NCI-H82 treated with DMSO at 0.1 percent for 48 hours (cell line): ENCODE results near the gene ADM5.
A peak's percentile ranks its signal among the peaks of the same experiment; 100 is the strongest.

Source experiments
- DNase-seq: peaks from one replicate; lab custom pipeline; 2025; ENCODE audit not compliant: unreplicated experiment; lab: John Stamatoyannopoulos, UW

Gene ADM5, protein sequence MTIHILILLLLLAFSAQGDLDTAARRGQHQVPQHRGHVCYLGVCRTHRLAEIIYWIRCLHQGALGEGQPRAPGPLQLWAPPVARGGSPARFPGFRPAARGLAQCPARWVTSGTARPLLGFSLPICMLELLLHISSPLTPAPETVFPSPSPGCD

DNA sequence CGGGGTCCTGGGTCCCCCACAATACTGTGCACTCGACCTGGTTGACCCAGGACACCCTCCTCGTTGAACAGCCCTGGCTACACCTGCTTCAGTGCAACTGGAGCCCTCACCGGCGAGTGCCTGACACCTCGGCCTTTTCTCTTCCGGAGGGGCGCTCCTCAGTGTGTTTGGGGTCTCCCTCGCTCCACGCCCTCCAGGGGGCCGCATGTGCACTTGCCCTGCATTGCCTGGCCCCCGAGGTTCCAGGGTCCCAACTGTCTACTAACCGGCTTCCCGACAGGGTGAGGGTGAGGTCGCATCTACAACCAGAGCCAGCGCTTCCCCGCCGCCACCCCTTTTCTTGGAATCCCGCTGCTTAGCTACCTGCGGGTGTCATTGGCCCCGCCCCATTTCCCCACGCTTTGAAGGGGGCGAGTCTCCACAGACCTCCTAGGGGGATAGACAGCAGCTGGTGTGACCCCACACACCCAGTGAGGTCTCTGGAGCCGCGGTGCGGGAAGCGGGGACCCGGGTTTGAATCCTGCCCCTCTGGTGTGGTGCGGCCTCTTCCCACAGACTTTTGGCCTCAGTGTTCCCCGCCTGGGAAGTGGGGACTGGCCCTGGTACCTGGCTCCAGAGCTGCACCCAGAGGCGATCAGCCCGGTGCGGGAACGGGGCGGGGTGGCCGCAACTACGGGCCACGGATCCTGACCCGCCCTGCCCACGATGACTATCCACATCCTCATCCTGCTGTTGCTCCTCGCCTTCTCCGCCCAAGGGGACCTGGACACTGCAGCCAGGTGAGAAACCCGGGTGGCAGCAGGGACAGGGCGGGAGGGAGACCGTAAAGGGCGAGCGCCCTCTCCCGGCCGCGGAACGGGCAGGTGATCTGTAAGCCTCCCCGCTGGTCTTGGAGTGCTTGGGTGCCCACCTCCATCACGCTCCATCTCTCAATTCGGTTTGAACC, at the start of gene ADM5:
ADM5 (plus strand) TSS at position 462 of the 946 bp plus-strand sequence; CDS start at position 706, 244 bp downstream.
- DNase-seq: peak; percentile 35

- peak; percentile 100 for DNase-seq
Observed at GRCh38 chr19:49640113-49640898, 49.1 kb upstream of the ADM5 start, which contains the start of gene RRAS. Gene RRAS, minus strand, starts transcription at chr19:49640143. Its CDS starts 45 bp downstream, at chr19:49640098.

DNA sequence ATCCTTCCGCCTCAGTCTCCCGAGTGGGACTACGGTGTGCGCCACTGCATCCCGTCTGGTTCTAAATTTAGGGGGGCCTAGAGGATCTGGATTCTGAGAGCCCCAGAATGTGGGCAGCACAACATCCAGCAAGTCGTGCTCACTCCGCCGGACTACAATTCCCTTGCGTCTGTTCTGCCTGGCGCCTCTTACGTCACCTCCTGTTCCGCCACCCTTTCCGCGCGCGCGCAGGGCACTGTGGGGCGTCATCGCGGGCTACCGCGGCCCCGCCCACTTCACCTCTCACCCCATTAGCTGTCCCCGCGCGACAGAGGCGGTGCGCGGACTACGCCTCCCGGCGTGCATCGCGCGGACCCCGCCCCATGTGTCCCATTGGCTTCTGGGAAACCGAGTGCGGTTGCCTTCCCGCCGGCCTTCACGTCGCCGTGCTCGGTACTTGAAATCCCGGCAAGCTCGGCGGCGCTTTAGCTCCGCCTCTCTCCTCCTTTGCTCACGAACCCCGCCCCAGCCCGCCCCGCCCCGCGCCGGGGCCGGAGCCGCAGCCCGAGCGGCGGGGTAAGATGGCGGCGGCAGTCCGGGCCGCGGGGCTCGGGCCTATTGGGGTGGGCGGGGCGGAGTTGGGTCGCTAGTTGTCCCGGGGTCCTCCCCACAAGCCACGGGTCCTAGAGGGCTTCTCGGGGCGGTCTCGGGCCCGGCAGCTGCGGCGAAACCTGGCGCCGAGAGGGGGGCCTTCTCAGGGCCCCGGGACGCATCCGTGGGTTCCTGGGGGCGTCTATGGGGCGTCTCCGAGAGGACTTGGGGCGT, 47.5 kb upstream of the ADM5 start, which contains the start of gene SCAF1:
SCAF1 (plus strand) TSS at position 522 of the 804 bp plus-strand sequence. CDS start 2,818 bp downstream, outside the sequence.
- peak; percentile 97 for DNase-seq

GRCh38 chr19:49642492-49643035, 46.8 kb upstream of the ADM5 start:
- DNase-seq: no peak

GRCh38 chr19:49643466-49643865, 45.9 kb upstream of the ADM5 start:
- DNase-seq: no peak

GRCh38 chr19:49645592-49645991, 43.8 kb upstream of the ADM5 start:
- DNase-seq: no peak

GRCh38 chr19:49645995-49646394, 43.4 kb upstream of the ADM5 start:
- DNase-seq: no peak

- no peak for DNase-seq
Observed at GRCh38 chr19:49646586-49646985, 42.8 kb upstream of the ADM5 start.

- no peak for DNase-seq
Observed at GRCh38 chr19:49651029-49651819, 38.2 kb upstream of the ADM5 start.

GRCh38 chr19:49651820-49652550, 37.4 kb upstream of the ADM5 start:
- DNase-seq: no peak

DNA sequence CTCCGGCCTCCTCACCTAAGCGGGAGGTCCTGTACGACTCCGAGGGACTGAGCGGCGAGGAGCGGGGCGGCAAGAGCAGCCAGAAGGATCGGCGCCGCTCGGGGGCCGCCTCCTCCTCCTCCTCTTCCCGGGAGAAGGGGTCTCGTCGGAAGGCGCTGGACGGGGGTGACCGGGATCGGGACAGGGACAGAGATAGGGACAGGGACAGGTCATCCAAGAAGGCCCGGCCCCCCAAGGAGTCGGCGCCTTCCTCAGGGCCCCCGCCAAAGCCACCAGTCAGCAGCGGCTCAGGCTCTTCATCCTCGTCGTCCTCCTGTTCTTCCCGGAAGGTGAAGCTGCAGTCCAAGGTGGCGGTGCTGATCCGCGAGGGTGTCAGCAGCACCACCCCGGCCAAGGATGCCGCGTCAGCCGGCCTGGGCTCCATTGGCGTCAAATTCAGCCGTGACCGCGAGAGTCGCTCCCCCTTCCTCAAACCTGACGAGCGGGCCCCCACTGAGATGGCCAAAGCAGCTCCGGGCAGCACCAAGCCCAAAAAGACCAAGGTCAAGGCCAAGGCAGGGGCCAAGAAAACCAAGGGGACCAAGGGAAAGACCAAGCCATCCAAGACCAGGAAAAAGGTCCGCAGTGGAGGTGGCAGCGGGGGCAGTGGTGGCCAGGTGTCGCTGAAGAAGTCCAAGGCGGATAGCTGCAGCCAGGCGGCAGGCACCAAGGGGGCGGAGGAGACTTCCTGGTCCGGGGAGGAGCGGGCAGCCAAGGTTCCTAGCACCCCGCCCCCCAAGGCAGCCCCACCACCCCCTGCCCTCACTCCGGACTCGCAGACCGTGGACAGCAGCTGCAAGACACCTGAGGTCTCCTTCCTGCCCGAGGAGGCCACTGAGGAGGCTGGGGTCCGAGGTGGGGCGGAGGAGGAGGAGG, 36.6 kb upstream of the ADM5 start:
- no peak for DNase-seq

DNA sequence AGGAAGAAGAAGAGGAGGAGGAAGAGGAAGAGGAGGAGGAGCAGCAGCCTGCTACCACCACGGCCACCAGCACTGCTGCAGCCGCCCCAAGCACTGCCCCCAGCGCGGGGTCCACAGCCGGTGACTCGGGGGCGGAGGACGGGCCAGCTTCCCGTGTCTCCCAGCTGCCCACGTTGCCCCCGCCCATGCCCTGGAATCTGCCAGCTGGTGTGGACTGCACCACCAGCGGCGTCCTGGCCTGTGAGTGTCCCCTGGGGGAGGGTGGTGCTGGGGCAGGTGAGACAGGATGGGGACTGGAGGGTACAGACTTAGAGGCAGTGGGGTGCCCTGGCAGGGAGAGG, 36.0 kb upstream of the ADM5 start:
- no peak for DNase-seq

DNA sequence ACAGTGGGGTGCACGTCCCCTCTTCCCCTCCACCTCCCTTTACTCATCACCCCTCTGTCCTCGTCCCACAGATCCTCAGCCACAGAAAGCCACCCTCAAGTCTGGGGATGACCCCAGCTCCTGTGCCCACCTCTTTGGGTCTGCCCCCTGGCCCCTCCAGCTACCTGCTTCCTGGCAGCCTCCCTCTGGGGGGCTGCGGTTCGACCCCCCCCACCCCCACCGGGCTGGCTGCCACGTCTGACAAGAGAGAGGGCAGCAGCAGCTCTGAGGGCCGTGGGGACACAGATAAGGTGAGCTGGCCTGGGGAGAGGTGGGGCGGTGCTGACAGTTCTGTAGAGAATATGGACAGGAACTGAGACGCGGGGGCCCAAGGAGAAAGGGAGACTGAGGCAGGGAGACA, 34.8 kb upstream of the ADM5 start:
- no peak for DNase-seq

DNA sequence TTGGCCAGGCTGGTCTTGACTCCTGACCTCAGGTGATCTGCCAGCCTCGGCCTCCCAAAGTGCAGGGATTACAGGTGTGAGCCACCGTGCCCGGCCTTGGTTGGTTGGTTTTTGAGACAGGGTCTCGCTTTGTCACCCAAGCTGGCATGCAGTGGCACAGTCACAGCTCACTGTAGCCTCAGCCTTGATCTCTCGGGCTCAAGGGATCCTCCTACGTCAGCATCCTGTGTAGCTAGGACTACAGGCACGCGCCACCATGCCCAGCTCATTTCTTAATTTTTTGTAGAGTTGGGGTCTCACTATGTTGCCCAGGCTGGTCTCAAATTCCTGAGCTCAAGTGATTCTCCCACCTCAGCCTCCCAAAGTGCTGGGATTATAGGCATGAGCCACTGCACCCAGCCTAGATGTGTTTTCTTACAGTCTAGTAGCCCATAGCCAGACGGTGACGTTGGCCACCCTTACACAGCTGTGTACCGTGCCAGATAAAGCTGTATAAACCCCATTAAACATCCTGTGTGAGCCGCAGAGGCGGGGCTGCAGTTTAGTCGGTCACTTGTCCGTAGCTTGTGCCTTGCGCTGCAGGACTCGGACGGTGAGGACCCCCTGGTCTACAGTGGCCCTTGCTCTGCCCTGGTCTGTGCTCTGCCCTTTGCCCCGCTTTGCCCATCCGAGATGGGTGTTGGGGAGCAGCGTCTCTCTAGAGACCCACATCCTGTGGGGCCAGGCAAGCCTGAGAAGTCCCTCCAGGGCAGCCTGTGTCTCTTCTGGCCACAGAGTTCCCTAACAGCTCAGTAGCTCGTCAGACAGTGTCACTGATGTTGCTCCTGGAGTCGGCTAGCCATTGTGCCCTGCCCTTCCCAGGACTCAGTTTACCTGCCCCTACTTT, 33.6 kb upstream of the ADM5 start:
- no peak for DNase-seq

GRCh38 chr19:49656456-49657109, 32.8 kb upstream of the ADM5 start:
- no peak for DNase-seq

- DNase-seq: no peak
Observed at GRCh38 chr19:49657493-49658138, 31.8 kb upstream of the ADM5 start.
